Measurements from ENCODE around the gene ECI1. TPM values are rescaled to one million over a fixed set of nuclear protein-coding genes. Genes with fewer than 3 reads are reported as not detected.

ECI1 gene
- total and polyA plus RNA-seq, 2 donors = 31.1 to 47.0 TPM

- H3K27ac ChIP-seq (ENCODE audit: low read depth in 1 of 2, low read length in 1 of 2) = no peak within 1 kb of the TSS
- peaks cover 41 to 47% of the 10 kb centered on the region in 2 donors for H3K36me3 ChIP-seq (ENCODE audit: control insufficient read depth in 2 of 2, insufficient read depth in 2 of 2, low read length in 1 of 2)
- DNase-seq (ENCODE audit: low read depth in 6 of 9, low spot score in 9 of 9) = no peak
These were observed 40.7 kb downstream of the ECI1 start, which contains the start of gene BRICD5 for GRCh38 chr16:2210386-2211365. BRICD5 (minus strand) TSS chr16:2210863; CDS start chr16:2210833, 30 bp downstream.

GRCh38 chr16:2210009-2210332 lies 41.4 kb downstream of the ECI1 start:
- WGBS = 97% methylated on average over 17 of the region's 17 CpGs
- H3K9me3 ChIP-seq (ENCODE audit: control insufficient read depth in 2 of 2, insufficient read depth in 1 of 2, low read length in 1 of 2) = peaks cover 0 to 3% of the 10 kb centered on the region in 2 donors
- no peak overlapping the region for H3K4me3 ChIP-seq (ENCODE audit: low read length in 2 of 2)
- DNase-seq (ENCODE audit: low read depth in 6 of 9, low spot score in 9 of 9) = no peak
- H3K36me3 ChIP-seq (ENCODE audit: control insufficient read depth in 2 of 2, insufficient read depth in 2 of 2, low read length in 1 of 2) = peaks cover 41 to 47% of the 10 kb centered on the region in 2 donors
- H3K4me1 ChIP-seq (ENCODE audit: control insufficient read depth in 2 of 2, insufficient read depth in 2 of 2, low read length in 2 of 2) = peaks cover 18 to 26% of the 10 kb centered on the region in 2 donors
- no peak overlapping the region for H3K27ac ChIP-seq (ENCODE audit: low read depth in 1 of 2, low read length in 1 of 2)
- no peaks in the 10 kb centered on the region for H3K27me3 ChIP-seq (ENCODE audit: control insufficient read depth in 2 of 2, insufficient read depth in 1 of 2, low read length in 1 of 2)

More at GRCh38 chr16:2210386-2211365, 40.7 kb downstream of the ECI1 start, which contains the start of gene BRICD5:
- H3K4me1 ChIP-seq (ENCODE audit: control insufficient read depth in 2 of 2, insufficient read depth in 2 of 2, low read length in 2 of 2) = peaks cover 18 to 25% of the 10 kb centered on the region in 2 donors
- WGBS = 90% methylated on average over 24 of the region's 24 CpGs
- no peaks in the 10 kb centered on the region for H3K27me3 ChIP-seq (ENCODE audit: control insufficient read depth in 2 of 2, insufficient read depth in 1 of 2, low read length in 1 of 2)
- H3K9me3 ChIP-seq (ENCODE audit: control insufficient read depth in 2 of 2, insufficient read depth in 1 of 2, low read length in 1 of 2) = peaks cover 0 to 3% of the 10 kb centered on the region in 2 donors
- no peak within 1 kb of the TSS for H3K4me3 ChIP-seq (ENCODE audit: low read length in 2 of 2)

- Histone ChIP-seq H3K4me3 (ENCODE audit: low read length in 2 of 2) (no peak overlapping the region), H3K27me3 (ENCODE audit: control insufficient read depth in 2 of 2, insufficient read depth in 1 of 2, low read length in 1 of 2) (no peaks in the 10 kb centered on the region), H3K36me3 (ENCODE audit: control insufficient read depth in 2 of 2, insufficient read depth in 2 of 2, low read length in 1 of 2) (peaks cover 41 to 47% of the 10 kb centered on the region in 2 donors), H3K27ac (ENCODE audit: low read depth in 1 of 2, low read length in 1 of 2) (no peak overlapping the region), H3K9me3 (ENCODE audit: control insufficient read depth in 2 of 2, insufficient read depth in 1 of 2, low read length in 1 of 2) (peaks cover 0 to 3% of the 10 kb centered on the region in 2 donors), H3K4me1 (ENCODE audit: control insufficient read depth in 2 of 2, insufficient read depth in 2 of 2, low read length in 2 of 2) (peaks cover 23 to 31% of the 10 kb centered on the region in 2 donors)
- no peak for DNase-seq (ENCODE audit: low read depth in 6 of 9, low spot score in 9 of 9)
- 96% methylated on average over 29 of the region's 29 CpGs for WGBS
These were observed 42.0 kb downstream of the ECI1 start for GRCh38 chr16:2209258-2210008.

- H3K9me3 ChIP-seq (ENCODE audit: control insufficient read depth in 2 of 2, insufficient read depth in 1 of 2, low read length in 1 of 2) = peaks cover 0 to 3% of the 10 kb centered on the region in 2 donors
- 98% methylated on average over 9 of the region's 9 CpGs for WGBS
- no peak overlapping the region for H3K4me3 ChIP-seq (ENCODE audit: low read length in 2 of 2)
- H3K27me3 ChIP-seq (ENCODE audit: control insufficient read depth in 2 of 2, insufficient read depth in 1 of 2, low read length in 1 of 2) = no peaks in the 10 kb centered on the region
- DNase-seq (ENCODE audit: low read depth in 6 of 9, low spot score in 9 of 9) = no peak
- H3K27ac ChIP-seq (ENCODE audit: low read depth in 1 of 2, low read length in 1 of 2) = no peak overlapping the region
- peaks cover 41 to 47% of the 10 kb centered on the region in 2 donors for H3K36me3 ChIP-seq (ENCODE audit: control insufficient read depth in 2 of 2, insufficient read depth in 2 of 2, low read length in 1 of 2)
- peaks cover 23 to 30% of the 10 kb centered on the region in 2 donors for H3K4me1 ChIP-seq (ENCODE audit: control insufficient read depth in 2 of 2, insufficient read depth in 2 of 2, low read length in 2 of 2)
These were observed 42.6 kb downstream of the ECI1 start for GRCh38 chr16:2208772-2209171.

- Histone ChIP-seq H3K4me1 (ENCODE audit: control insufficient read depth in 2 of 2, insufficient read depth in 2 of 2, low read length in 2 of 2) (peaks cover 18 to 25% of the 10 kb centered on the region in 2 donors), H3K27me3 (ENCODE audit: control insufficient read depth in 2 of 2, insufficient read depth in 1 of 2, low read length in 1 of 2) (no peaks in the 10 kb centered on the region), H3K4me3 (ENCODE audit: low read length in 2 of 2) (no peak overlapping the region), H3K9me3 (ENCODE audit: control insufficient read depth in 2 of 2, insufficient read depth in 1 of 2, low read length in 1 of 2) (peaks cover 0 to 3% of the 10 kb centered on the region in 2 donors), H3K27ac (ENCODE audit: low read depth in 1 of 2, low read length in 1 of 2) (no peak overlapping the region), H3K36me3 (ENCODE audit: control insufficient read depth in 2 of 2, insufficient read depth in 2 of 2, low read length in 1 of 2) (peaks cover 41 to 47% of the 10 kb centered on the region in 2 donors)
- WGBS = 97% methylated on average over 23 of the region's 23 CpGs
- no peak for DNase-seq (ENCODE audit: low read depth in 6 of 9, low spot score in 9 of 9)
These were observed 43.1 kb downstream of the ECI1 start for GRCh38 chr16:2208308-2208707.

GRCh38 chr16:2207872-2208271 lies 43.5 kb downstream of the ECI1 start:
- Histone ChIP-seq H3K27me3 (ENCODE audit: control insufficient read depth in 2 of 2, insufficient read depth in 1 of 2, low read length in 1 of 2) (no peaks in the 10 kb centered on the region), H3K4me1 (ENCODE audit: control insufficient read depth in 2 of 2, insufficient read depth in 2 of 2, low read length in 2 of 2) (peaks cover 14 to 21% of the 10 kb centered on the region in 2 donors)
- 97% methylated on average over 9 of the region's 9 CpGs for WGBS

GRCh38 chr16:2206780-2207433 lies 44.5 kb downstream of the ECI1 start:
- H3K4me1 ChIP-seq (ENCODE audit: control insufficient read depth in 2 of 2, insufficient read depth in 2 of 2, low read length in 2 of 2) = peaks cover 12 to 13% of the 10 kb centered on the region in 2 donors
- no peak overlapping the region for H3K27ac ChIP-seq (ENCODE audit: low read depth in 1 of 2, low read length in 1 of 2)
- peaks cover 0 to 3% of the 10 kb centered on the region in 2 donors for H3K9me3 ChIP-seq (ENCODE audit: control insufficient read depth in 2 of 2, insufficient read depth in 1 of 2, low read length in 1 of 2)
- peaks cover 0 to 3% of the 10 kb centered on the region in 2 donors for H3K27me3 ChIP-seq (ENCODE audit: control insufficient read depth in 2 of 2, insufficient read depth in 1 of 2, low read length in 1 of 2)
- no peak for DNase-seq (ENCODE audit: low read depth in 6 of 9, low spot score in 9 of 9)
- WGBS = 98% methylated on average over 23 of the region's 23 CpGs
- no peak overlapping the region for H3K4me3 ChIP-seq (ENCODE audit: low read length in 2 of 2)
- peaks cover 33 to 41% of the 10 kb centered on the region in 2 donors for H3K36me3 ChIP-seq (ENCODE audit: control insufficient read depth in 2 of 2, insufficient read depth in 2 of 2, low read length in 1 of 2)

More at GRCh38 chr16:2207872-2208271, 43.5 kb downstream of the ECI1 start:
- no peak overlapping the region for H3K27ac ChIP-seq (ENCODE audit: low read depth in 1 of 2, low read length in 1 of 2)
- H3K4me3 ChIP-seq (ENCODE audit: low read length in 2 of 2) = no peak overlapping the region
- peaks cover 41 to 42% of the 10 kb centered on the region in 2 donors for H3K36me3 ChIP-seq (ENCODE audit: control insufficient read depth in 2 of 2, insufficient read depth in 2 of 2, low read length in 1 of 2)
- H3K9me3 ChIP-seq (ENCODE audit: control insufficient read depth in 2 of 2, insufficient read depth in 1 of 2, low read length in 1 of 2) = peaks cover 0 to 3% of the 10 kb centered on the region in 2 donors
- DNase-seq (ENCODE audit: low read depth in 6 of 9, low spot score in 9 of 9) = no peak

- peaks cover 33 to 38% of the 10 kb centered on the region in 2 donors for H3K36me3 ChIP-seq (ENCODE audit: control insufficient read depth in 2 of 2, insufficient read depth in 2 of 2, low read length in 1 of 2)
- no peak for DNase-seq (ENCODE audit: low read depth in 6 of 9, low spot score in 9 of 9)
- WGBS = 92% methylated on average over 18 of the region's 18 CpGs
- H3K27ac ChIP-seq (ENCODE audit: low read depth in 1 of 2, low read length in 1 of 2) = no peak overlapping the region
- H3K9me3 ChIP-seq (ENCODE audit: control insufficient read depth in 2 of 2, insufficient read depth in 1 of 2, low read length in 1 of 2) = peaks cover 0 to 3% of the 10 kb centered on the region in 2 donors
- H3K27me3 ChIP-seq (ENCODE audit: control insufficient read depth in 2 of 2, insufficient read depth in 1 of 2, low read length in 1 of 2) = peaks cover 0 to 9% of the 10 kb centered on the region in 2 donors
- peak overlapping the region; percentile 79 to 88 for H3K4me3 ChIP-seq (ENCODE audit: low read length in 2 of 2)
- H3K4me1 ChIP-seq (ENCODE audit: control insufficient read depth in 2 of 2, insufficient read depth in 2 of 2, low read length in 2 of 2) = peaks cover 12 to 13% of the 10 kb centered on the region in 2 donors
These were observed 45.0 kb downstream of the ECI1 start for GRCh38 chr16:2206420-2206779.
